T-helper 17 cell (primary cell): ENCODE results near the gene TNPO3. TPM values are rescaled to one million over a fixed set of nuclear protein-coding genes. Genes with fewer than 3 reads are reported as not detected.
A peak's percentile ranks its signal among the peaks of the same experiment; 100 is the strongest.

Experiments used
- ATAC-seq: fragments of 150-1000 bp; cut with Tn5 transposase; 2 replicates; pipeline ENCODE4 v1.10.0; 2021; ENCODE audit warnings: mild to moderate bottlenecking, moderate library complexity
- DNase-seq, 3 donors: peaks; one replicate each; pipeline versions ENCODE4 v3.0.0 to v3.0.0-alpha.2; 2020 to 2021
- H3K9me3 ChIP-seq: one replicate; pipeline ENCODE4 v1.7.0; 2013; ENCODE audit warnings: low read length, mild to moderate bottlenecking; ENCODE audit not compliant: control insufficient read depth, poor library complexity, severe bottlenecking
- H3K27ac Mint-ChIP-seq: one replicate; pipeline ENCODE4 v1.8.0; 2022; ENCODE audit warnings: mild to moderate bottlenecking, moderate library complexity, mixed read lengths
- H3K27me3 Mint-ChIP-seq: one replicate; pipeline ENCODE4 v1.8.0; 2022; ENCODE audit warnings: mixed read lengths
- H3K36me3 Mint-ChIP-seq: one replicate; pipeline ENCODE4 v1.8.0; 2022; ENCODE audit warnings: low read depth, mixed read lengths
- H3K4me1 Mint-ChIP-seq: one replicate; pipeline ENCODE4 v1.8.0; 2022; ENCODE audit warnings: mild to moderate bottlenecking, mixed read lengths
- H3K4me3 Mint-ChIP-seq: one replicate; pipeline ENCODE4 v1.8.0; 2022; ENCODE audit warnings: mild to moderate bottlenecking, moderate library complexity, mixed read lengths
- total RNA-seq, 4 donors: library from RNA in 2 of 4; stranded (reverse) in 2 of 4; gene quantifications; one replicate each; pipeline ENCODE4 v1.2.3 and lab custom pipeline; 2022 to 2026

The TNPO3 gene
- total RNA-seq, 2 donors from 2014 or later = 29.1 to 29.2 TPM

GRCh38 chr7:128921866-128922440, 133.0 kb downstream of the TNPO3 start:
- H3K27me3 Mint-ChIP-seq = peaks cover 23% of the 10 kb centered on the region
- ATAC-seq = no peak

GRCh38 chr7:128920913-128921582, 133.9 kb downstream of the TNPO3 start:
- no peak overlapping the region for H3K4me3 Mint-ChIP-seq
- H3K4me1 Mint-ChIP-seq = peaks cover 2% of the 10 kb centered on the region
- no peaks in the 10 kb centered on the region for H3K9me3 ChIP-seq
- H3K27ac Mint-ChIP-seq = no peak overlapping the region
- no peaks in the 10 kb centered on the region for H3K36me3 Mint-ChIP-seq
- no peak for ATAC-seq
- peaks cover 29% of the 10 kb centered on the region for H3K27me3 Mint-ChIP-seq
- DNase-seq = no peak

More at GRCh38 chr7:128921866-128922440, 133.0 kb downstream of the TNPO3 start:
- Mint-ChIP-seq H3K4me1 (peaks cover 2% of the 10 kb centered on the region), H3K27ac (no peak overlapping the region), H3K4me3 (no peak overlapping the region), H3K36me3 (no peaks in the 10 kb centered on the region)
- no peaks in the 10 kb centered on the region for H3K9me3 ChIP-seq
- no peak for DNase-seq

- Mint-ChIP-seq H3K27ac (no peak overlapping the region), H3K4me3 (no peak overlapping the region), H3K36me3 (peaks cover 2% of the 10 kb centered on the region), H3K27me3 (peaks cover 34% of the 10 kb centered on the region), H3K4me1 (peaks cover 6% of the 10 kb centered on the region)
- no peaks in the 10 kb centered on the region for H3K9me3 ChIP-seq
- no peak for ATAC-seq
- DNase-seq = no peak
These were observed 134.8 kb downstream of the TNPO3 start for GRCh38 chr7:128919881-128920799.

GRCh38 chr7:128919241-128919640, 135.7 kb downstream of the TNPO3 start:
- Mint-ChIP-seq H3K4me3 (no peak overlapping the region), H3K27me3 (peaks cover 40% of the 10 kb centered on the region), H3K36me3 (peaks cover 2% of the 10 kb centered on the region), H3K27ac (no peak overlapping the region), H3K4me1 (peaks cover 8% of the 10 kb centered on the region)
- DNase-seq = no peak
- no peak for ATAC-seq
- H3K9me3 ChIP-seq = no peaks in the 10 kb centered on the region

- Mint-ChIP-seq H3K4me1 (peaks cover 10% of the 10 kb centered on the region), H3K36me3 (peaks cover 2% of the 10 kb centered on the region), H3K27me3 (peaks cover 45% of the 10 kb centered on the region), H3K4me3 (no peak overlapping the region), H3K27ac (no peak overlapping the region)
- DNase-seq (no peak), ATAC-seq (no peak)
- no peaks in the 10 kb centered on the region for H3K9me3 ChIP-seq
These were observed 136.8 kb downstream of the TNPO3 start for GRCh38 chr7:128918016-128918665.

GRCh38 chr7:128917122-128917521, 137.8 kb downstream of the TNPO3 start:
- H3K9me3 ChIP-seq = no peaks in the 10 kb centered on the region
- Mint-ChIP-seq H3K27me3 (peaks cover 43% of the 10 kb centered on the region), H3K4me1 (peaks cover 10% of the 10 kb centered on the region), H3K4me3 (no peak overlapping the region), H3K36me3 (peaks cover 2% of the 10 kb centered on the region), H3K27ac (no peak overlapping the region)
- ATAC-seq (no peak), DNase-seq (no peak)

GRCh38 chr7:128916643-128916915, 138.3 kb downstream of the TNPO3 start:
- H3K4me3 Mint-ChIP-seq = no peak overlapping the region
- H3K9me3 ChIP-seq = no peaks in the 10 kb centered on the region

GRCh38 chr7:128915841-128916642, 138.9 kb downstream of the TNPO3 start:
- ATAC-seq = no peak

More at GRCh38 chr7:128916643-128916915, 138.3 kb downstream of the TNPO3 start:
- ATAC-seq = no peak
- H3K4me1 Mint-ChIP-seq = peaks cover 10% of the 10 kb centered on the region
- no peak overlapping the region for H3K27ac Mint-ChIP-seq
- no peak for DNase-seq
- peaks cover 48% of the 10 kb centered on the region for H3K27me3 Mint-ChIP-seq
- peaks cover 2% of the 10 kb centered on the region for H3K36me3 Mint-ChIP-seq

GRCh38 chr7:128915271-128915819, 139.6 kb downstream of the TNPO3 start:
- Mint-ChIP-seq H3K27ac (no peak overlapping the region), H3K27me3 (peaks cover 52% of the 10 kb centered on the region), H3K4me1 (peaks cover 10% of the 10 kb centered on the region), H3K36me3 (peaks cover 2% of the 10 kb centered on the region), H3K4me3 (peak overlapping the region; percentile 92)
- DNase-seq = no peak
- peak; percentile 43 for ATAC-seq
- no peaks in the 10 kb centered on the region for H3K9me3 ChIP-seq

More at GRCh38 chr7:128915841-128916642, 138.9 kb downstream of the TNPO3 start:
- Mint-ChIP-seq H3K36me3 (peaks cover 2% of the 10 kb centered on the region), H3K27ac (no peak overlapping the region), H3K4me3 (peak overlapping the region; percentile 92), H3K27me3 (peaks cover 53% of the 10 kb centered on the region), H3K4me1 (peaks cover 10% of the 10 kb centered on the region)
- no peak for DNase-seq
- H3K9me3 ChIP-seq = no peaks in the 10 kb centered on the region

GRCh38 chr7:128914566-128915151, 140.3 kb downstream of the TNPO3 start:
- Mint-ChIP-seq H3K27ac (peak overlapping the region; percentile 60), H3K4me1 (peaks cover 10% of the 10 kb centered on the region), H3K27me3 (peaks cover 55% of the 10 kb centered on the region), H3K36me3 (peaks cover 2% of the 10 kb centered on the region), H3K4me3 (peak overlapping the region; percentile 56)
- ATAC-seq = peak; percentile 87
- no peaks in the 10 kb centered on the region for H3K9me3 ChIP-seq
- no peak for DNase-seq

GRCh38 chr7:128913870-128914565, 140.9 kb downstream of the TNPO3 start:
- Mint-ChIP-seq H3K27ac (peak overlapping the region; percentile 60), H3K4me3 (peak overlapping the region; percentile 68), H3K4me1 (peaks cover 12% of the 10 kb centered on the region), H3K36me3 (peaks cover 2% of the 10 kb centered on the region), H3K27me3 (peaks cover 61% of the 10 kb centered on the region)
- DNase-seq (no peak), ATAC-seq (no peak)
- H3K9me3 ChIP-seq = no peaks in the 10 kb centered on the region
